ENCODE data around the gene SEH1L.

SEH1L gene

GRCh38 chr18:12908706-12909105 is 39.1 kb upstream of the SEH1L start:
- H2AFZ ChIP-seq (ENCODE audit: low read length), result no peak overlapping the region
- no peak for TF ChIP-seq CTCF (IDR thresholded peaks at IDR 0.05; ENCODE audit: low read length)
- TF ChIP-seq EZH2 (optimal IDR thresholded peaks at IDR 0.05; ENCODE audit: low read depth, low read length), result no peak
- TF ChIP-seq EZH2phosphoT487 (IDR thresholded peaks at IDR 0.05; ENCODE audit: low read length), result no peak

GRCh38 chr18:12911025-12911928 is 36.5 kb upstream of the SEH1L start:
- Histone ChIP-seq H3F3A (ENCODE audit: insufficient read depth, low read length) (no peaks in the 10 kb centered on the region), H3K36me3 (replicated peaks; ENCODE audit: insufficient read depth, low read length) (no peaks in the 10 kb centered on the region), H3K4me2 (ENCODE audit: low read depth, low read length) (no peak overlapping the region), H3K27ac (ENCODE audit: low read length) (no peak overlapping the region), H3K27me3 (replicated peaks; ENCODE audit: insufficient read depth, low read length) (peaks cover 88% of the 10 kb centered on the region), H3K4me3 (ENCODE audit: low read length) (no peak overlapping the region), H3K79me2 (ENCODE audit: low read length) (no peaks in the 10 kb centered on the region), H3K9me3 (replicated peaks; ENCODE audit: insufficient read depth, low read length) (no peaks in the 10 kb centered on the region), H3K9me2 (replicated peaks; ENCODE audit: insufficient read depth, low read length) (no peaks in the 10 kb centered on the region), H3K9ac (ENCODE audit: low read length) (no peak overlapping the region), H4K20me1 (ENCODE audit: insufficient read depth, low read length) (no peaks in the 10 kb centered on the region), H3K4me1 (ENCODE audit: low read length) (no peaks in the 10 kb centered on the region), H2AFZ (ENCODE audit: low read length) (no peak overlapping the region)
- no peak for DNase-seq
- TF ChIP-seq EZH2phosphoT487 (IDR thresholded peaks at IDR 0.05; ENCODE audit: low read length) (no peak), EZH2 (optimal IDR thresholded peaks at IDR 0.05; ENCODE audit: low read depth, low read length) (no peak), CTCF (IDR thresholded peaks at IDR 0.05; ENCODE audit: low read length) (no peak)

More at GRCh38 chr18:12908706-12909105, 39.1 kb upstream of the SEH1L start:
- no peaks in the 10 kb centered on the region for H3K36me3 ChIP-seq (replicated peaks; ENCODE audit: insufficient read depth, low read length)
- no peak overlapping the region for H3K9ac ChIP-seq (ENCODE audit: low read length)
- H3K79me2 ChIP-seq (ENCODE audit: low read length), result no peaks in the 10 kb centered on the region
- no peaks in the 10 kb centered on the region for H4K20me1 ChIP-seq (ENCODE audit: insufficient read depth, low read length)
- DNase-seq, result no peak
- no peak overlapping the region for H3K4me3 ChIP-seq (ENCODE audit: low read length)
- H3K4me1 ChIP-seq (ENCODE audit: low read length), result no peaks in the 10 kb centered on the region
- no peak overlapping the region for H3K27ac ChIP-seq (ENCODE audit: low read length)
- no peaks in the 10 kb centered on the region for H3K9me3 ChIP-seq (replicated peaks; ENCODE audit: insufficient read depth, low read length)
- H3F3A ChIP-seq (ENCODE audit: insufficient read depth, low read length), result no peaks in the 10 kb centered on the region
- H3K4me2 ChIP-seq (ENCODE audit: low read depth, low read length), result no peak overlapping the region
- peaks cover 73% of the 10 kb centered on the region for H3K27me3 ChIP-seq (replicated peaks; ENCODE audit: insufficient read depth, low read length)
- no peaks in the 10 kb centered on the region for H3K9me2 ChIP-seq (replicated peaks; ENCODE audit: insufficient read depth, low read length)

- H3K79me2 ChIP-seq (ENCODE audit: low read length), result no peaks in the 10 kb centered on the region
- H3K9me3 ChIP-seq (replicated peaks; ENCODE audit: insufficient read depth, low read length), result no peaks in the 10 kb centered on the region
- no peak overlapping the region for H3K9ac ChIP-seq (ENCODE audit: low read length)
- no peaks in the 10 kb centered on the region for H3K36me3 ChIP-seq (replicated peaks; ENCODE audit: insufficient read depth, low read length)
- no peaks in the 10 kb centered on the region for H4K20me1 ChIP-seq (ENCODE audit: insufficient read depth, low read length)
- H3K4me1 ChIP-seq (ENCODE audit: low read length), result no peaks in the 10 kb centered on the region
- H3K27ac ChIP-seq (ENCODE audit: low read length), result no peak overlapping the region
- no peaks in the 10 kb centered on the region for H3K9me2 ChIP-seq (replicated peaks; ENCODE audit: insufficient read depth, low read length)
- H3F3A ChIP-seq (ENCODE audit: insufficient read depth, low read length), result no peaks in the 10 kb centered on the region
- TF ChIP-seq EZH2phosphoT487 (IDR thresholded peaks at IDR 0.05; ENCODE audit: low read length), result no peak
- TF ChIP-seq EZH2 (optimal IDR thresholded peaks at IDR 0.05; ENCODE audit: low read depth, low read length), result no peak
- no peak for TF ChIP-seq CTCF (IDR thresholded peaks at IDR 0.05; ENCODE audit: low read length)
- peaks cover 88% of the 10 kb centered on the region for H3K27me3 ChIP-seq (replicated peaks; ENCODE audit: insufficient read depth, low read length)
- no peak overlapping the region for H3K4me3 ChIP-seq (ENCODE audit: low read length)
- no peak for DNase-seq
- no peak overlapping the region for H3K4me2 ChIP-seq (ENCODE audit: low read depth, low read length)
- no peak overlapping the region for H2AFZ ChIP-seq (ENCODE audit: low read length)
Observed at GRCh38 chr18:12911929-12912703, 35.7 kb upstream of the SEH1L start.
